ENCODE results near the gene CCL11. TPM values are rescaled to one million over a fixed set of nuclear protein-coding genes. Genes with fewer than 3 reads are reported as not detected.

CCL11 gene
- total RNA-seq, 1 donor from 2014 or later = not detected

DNA sequence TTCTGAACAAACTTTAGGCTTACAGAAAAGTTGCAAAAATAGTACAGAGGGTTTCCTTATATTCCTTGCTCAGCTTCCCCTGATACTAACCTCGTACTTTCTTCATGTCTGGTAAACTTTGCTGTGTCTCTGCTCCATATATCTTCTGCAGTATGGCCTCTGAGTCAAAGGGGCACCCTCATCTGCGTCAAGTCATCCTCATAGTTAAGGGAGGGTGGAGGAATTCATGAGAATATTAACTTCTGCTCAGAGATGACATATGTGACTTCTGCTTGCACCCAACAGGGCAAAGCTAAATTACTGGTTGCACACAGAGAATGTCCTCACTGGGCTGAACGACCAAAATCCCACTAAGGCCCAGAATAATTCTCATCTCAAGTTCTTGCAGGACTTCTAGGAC is 19.8 kb upstream of the CCL11 start:
- TF ChIP-seq, protein P1, sequence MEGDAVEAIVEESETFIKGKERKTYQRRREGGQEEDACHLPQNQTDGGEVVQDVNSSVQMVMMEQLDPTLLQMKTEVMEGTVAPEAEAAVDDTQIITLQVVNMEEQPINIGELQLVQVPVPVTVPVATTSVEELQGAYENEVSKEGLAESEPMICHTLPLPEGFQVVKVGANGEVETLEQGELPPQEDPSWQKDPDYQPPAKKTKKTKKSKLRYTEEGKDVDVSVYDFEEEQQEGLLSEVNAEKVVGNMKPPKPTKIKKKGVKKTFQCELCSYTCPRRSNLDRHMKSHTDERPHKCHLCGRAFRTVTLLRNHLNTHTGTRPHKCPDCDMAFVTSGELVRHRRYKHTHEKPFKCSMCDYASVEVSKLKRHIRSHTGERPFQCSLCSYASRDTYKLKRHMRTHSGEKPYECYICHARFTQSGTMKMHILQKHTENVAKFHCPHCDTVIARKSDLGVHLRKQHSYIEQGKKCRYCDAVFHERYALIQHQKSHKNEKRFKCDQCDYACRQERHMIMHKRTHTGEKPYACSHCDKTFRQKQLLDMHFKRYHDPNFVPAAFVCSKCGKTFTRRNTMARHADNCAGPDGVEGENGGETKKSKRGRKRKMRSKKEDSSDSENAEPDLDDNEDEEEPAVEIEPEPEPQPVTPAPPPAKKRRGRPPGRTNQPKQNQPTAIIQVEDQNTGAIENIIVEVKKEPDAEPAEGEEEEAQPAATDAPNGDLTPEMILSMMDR (IDR thresholded peaks at IDR 0.05; ENCODE audit: unreplicated experiment) = no peak
- no peak overlapping the region for H3K27ac Mint-ChIP-seq (ENCODE audit: unreplicated experiment)
- H3K27me3 Mint-ChIP-seq (ENCODE audit: unreplicated experiment) = no peaks in the 10 kb centered on the region

GRCh38 chr17:34269969-34270368 is 15.6 kb upstream of the CCL11 start, which contains the start of gene CCL7:
Gene CCL7 (plus strand): TSS chr17:34270221. CDS start chr17:34270291, 70 bp downstream.
- DNase-seq (ENCODE audit: low spot score) = no peak
- Mint-ChIP-seq H3K27ac (ENCODE audit: unreplicated experiment) (no peak within 1 kb of the TSS), H3K4me3 (ENCODE audit: unreplicated experiment) (no peak within 1 kb of the TSS), H3K4me1 (ENCODE audit: unreplicated experiment) (no peaks in the 10 kb centered on the region), H3K9me3 (ENCODE audit: unreplicated experiment) (no peaks in the 10 kb centered on the region), H3K36me3 (ENCODE audit: low read depth, unreplicated experiment) (no peaks in the 10 kb centered on the region), H3K27me3 (ENCODE audit: unreplicated experiment) (no peaks in the 10 kb centered on the region)
- TF ChIP-seq, protein P1 (IDR thresholded peaks at IDR 0.05; ENCODE audit: unreplicated experiment) = no peak

More for the DNA sequence above, 19.8 kb upstream of the CCL11 start:
- Mint-ChIP-seq H3K36me3 (ENCODE audit: low read depth, unreplicated experiment) (no peaks in the 10 kb centered on the region), H3K4me3 (ENCODE audit: unreplicated experiment) (no peak overlapping the region), H3K4me1 (ENCODE audit: unreplicated experiment) (peaks cover 7% of the 10 kb centered on the region), H3K9me3 (ENCODE audit: unreplicated experiment) (no peaks in the 10 kb centered on the region)
- no peak for DNase-seq (ENCODE audit: low spot score)

DNA sequence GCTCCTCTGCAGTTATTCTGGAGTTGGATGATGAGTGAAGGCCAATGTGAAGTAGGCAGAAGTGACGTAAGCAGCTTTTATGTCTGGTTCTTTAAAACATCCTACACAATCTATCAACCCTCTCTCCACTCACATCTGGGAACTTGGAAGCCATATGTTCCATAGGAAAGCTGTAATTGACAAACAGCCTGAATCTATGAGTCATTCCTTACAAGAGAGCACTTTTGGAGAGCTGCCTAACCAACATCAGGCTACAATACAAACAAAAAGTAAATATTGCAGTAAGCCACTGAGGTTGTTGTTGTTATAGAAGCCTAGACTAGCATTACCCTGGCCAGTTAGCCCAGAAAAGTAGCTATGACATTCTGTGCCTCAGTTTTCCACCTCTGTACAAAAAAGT is 9.7 kb upstream of the CCL11 start:
- Mint-ChIP-seq H3K9me3 (ENCODE audit: unreplicated experiment) (no peaks in the 10 kb centered on the region), H3K4me1 (ENCODE audit: unreplicated experiment) (no peaks in the 10 kb centered on the region), H3K4me3 (ENCODE audit: unreplicated experiment) (no peak overlapping the region), H3K27ac (ENCODE audit: unreplicated experiment) (no peak overlapping the region), H3K27me3 (ENCODE audit: unreplicated experiment) (no peaks in the 10 kb centered on the region), H3K36me3 (ENCODE audit: low read depth, unreplicated experiment) (no peaks in the 10 kb centered on the region)
- DNase-seq (ENCODE audit: low spot score) = no peak
- TF ChIP-seq, protein P1 (IDR thresholded peaks at IDR 0.05; ENCODE audit: unreplicated experiment) = no peak

- no peak overlapping the region for H3K4me3 Mint-ChIP-seq (ENCODE audit: unreplicated experiment)
- DNase-seq (ENCODE audit: low spot score) = no peak
- H3K36me3 Mint-ChIP-seq (ENCODE audit: low read depth, unreplicated experiment) = no peaks in the 10 kb centered on the region
- TF ChIP-seq, protein P1 (IDR thresholded peaks at IDR 0.05; ENCODE audit: unreplicated experiment) = no peak
- no peaks in the 10 kb centered on the region for H3K9me3 Mint-ChIP-seq (ENCODE audit: unreplicated experiment)
- no peaks in the 10 kb centered on the region for H3K4me1 Mint-ChIP-seq (ENCODE audit: unreplicated experiment)
- H3K27me3 Mint-ChIP-seq (ENCODE audit: unreplicated experiment) = no peaks in the 10 kb centered on the region
- H3K27ac Mint-ChIP-seq (ENCODE audit: unreplicated experiment) = no peak overlapping the region
These were observed 8.7 kb upstream of the CCL11 start for GRCh38 chr17:34276826-34277225.

DNA sequence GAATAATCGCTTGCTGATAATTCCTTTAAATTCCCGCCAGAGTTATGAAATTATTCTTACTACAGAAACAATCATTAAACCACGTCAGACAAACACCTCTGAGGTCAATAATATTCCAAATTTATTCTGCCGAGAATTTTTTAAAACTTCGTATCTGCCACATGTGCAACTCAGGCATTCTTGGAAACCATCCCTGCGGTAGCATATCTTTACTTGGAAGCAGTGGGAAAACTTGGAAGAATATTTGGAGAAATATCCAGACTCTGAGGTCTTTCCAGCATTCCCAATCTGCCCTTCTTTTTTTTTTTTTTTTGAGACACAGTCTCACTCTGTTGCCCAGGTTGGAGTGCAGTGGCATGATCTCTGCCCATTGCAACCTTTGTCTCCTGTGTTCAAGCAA is 2.0 kb upstream of the CCL11 start:
- no peaks in the 10 kb centered on the region for H3K4me1 Mint-ChIP-seq (ENCODE audit: unreplicated experiment)
- peaks cover 3% of the 10 kb centered on the region for H3K27me3 Mint-ChIP-seq (ENCODE audit: unreplicated experiment)
- no peaks in the 10 kb centered on the region for H3K36me3 Mint-ChIP-seq (ENCODE audit: low read depth, unreplicated experiment)
- H3K9me3 Mint-ChIP-seq (ENCODE audit: unreplicated experiment) = no peaks in the 10 kb centered on the region
- DNase-seq (ENCODE audit: low spot score) = no peak
- H3K4me3 Mint-ChIP-seq (ENCODE audit: unreplicated experiment) = no peak overlapping the region
- TF ChIP-seq, protein P1 (IDR thresholded peaks at IDR 0.05; ENCODE audit: unreplicated experiment) = no peak
- H3K27ac Mint-ChIP-seq (ENCODE audit: unreplicated experiment) = no peak overlapping the region

Measured in endothelial cell (in vitro differentiated cells).